Measurements from ENCODE around the gene CDHR5. TPM values are rescaled to one million over a fixed set of nuclear protein-coding genes. Genes with fewer than 3 reads are reported as not detected.

The CDHR5 gene
- total and polyA plus RNA-seq, 7 donors: 0.07 to 0.34 (median 0.20) TPM; not detected in 4

- TF ChIP-seq, protein P1, sequence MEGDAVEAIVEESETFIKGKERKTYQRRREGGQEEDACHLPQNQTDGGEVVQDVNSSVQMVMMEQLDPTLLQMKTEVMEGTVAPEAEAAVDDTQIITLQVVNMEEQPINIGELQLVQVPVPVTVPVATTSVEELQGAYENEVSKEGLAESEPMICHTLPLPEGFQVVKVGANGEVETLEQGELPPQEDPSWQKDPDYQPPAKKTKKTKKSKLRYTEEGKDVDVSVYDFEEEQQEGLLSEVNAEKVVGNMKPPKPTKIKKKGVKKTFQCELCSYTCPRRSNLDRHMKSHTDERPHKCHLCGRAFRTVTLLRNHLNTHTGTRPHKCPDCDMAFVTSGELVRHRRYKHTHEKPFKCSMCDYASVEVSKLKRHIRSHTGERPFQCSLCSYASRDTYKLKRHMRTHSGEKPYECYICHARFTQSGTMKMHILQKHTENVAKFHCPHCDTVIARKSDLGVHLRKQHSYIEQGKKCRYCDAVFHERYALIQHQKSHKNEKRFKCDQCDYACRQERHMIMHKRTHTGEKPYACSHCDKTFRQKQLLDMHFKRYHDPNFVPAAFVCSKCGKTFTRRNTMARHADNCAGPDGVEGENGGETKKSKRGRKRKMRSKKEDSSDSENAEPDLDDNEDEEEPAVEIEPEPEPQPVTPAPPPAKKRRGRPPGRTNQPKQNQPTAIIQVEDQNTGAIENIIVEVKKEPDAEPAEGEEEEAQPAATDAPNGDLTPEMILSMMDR (IDR thresholded peaks at IDR 0.05): no peak
- ATAC-seq (no peak), DNase-seq (no peak)
- Histone ChIP-seq H3K4me1 (no peaks in the 10 kb centered on the region), H3K27ac (no peak overlapping the region), H3K9me3 (no peaks in the 10 kb centered on the region), H3K36me3 (ENCODE audit: insufficient read depth in 1 of 2, low read depth in 1 of 2) (peaks cover 0 to 99% of the 10 kb centered on the region in 2 donors), H3K4me3 (no peak overlapping the region), H3K27me3 (ENCODE audit: insufficient read depth in 3 of 3, low read length in 2 of 3) (no peaks in the 10 kb centered on the region)
- WGBS, 3 donors: 89 to 93% (median 90%) methylated on average over 21 of the region's 21 CpGs
- intact Hi-C loops (cut with DNase I): no loop called here
Measured at GRCh38 chr11:593347-593746, 31.4 kb downstream of the CDHR5 start.

- no peaks in the 10 kb centered on the region for H3K9me3 ChIP-seq
- no peak overlapping the region for H3K27ac ChIP-seq
- peaks cover 0 to 99% of the 10 kb centered on the region in 2 donors for H3K36me3 ChIP-seq (ENCODE audit: insufficient read depth in 1 of 2, low read depth in 1 of 2)
- no peak overlapping the region for H3K4me3 ChIP-seq
- DNase-seq (no peak), ATAC-seq (no peak)
- TF ChIP-seq, protein P1 (IDR thresholded peaks at IDR 0.05): no peak
- intact Hi-C loops (cut with DNase I): no loop called here
- WGBS, 3 donors: 68 to 77% (median 70%) methylated on average over 10 of the region's 10 CpGs
- no peaks in the 10 kb centered on the region for H3K4me1 ChIP-seq
- H3K27me3 ChIP-seq (ENCODE audit: insufficient read depth in 3 of 3, low read length in 2 of 3): no peaks in the 10 kb centered on the region
Measured at GRCh38 chr11:592918-593317, 31.8 kb downstream of the CDHR5 start.

GRCh38 chr11:592501-592900 is 32.3 kb downstream of the CDHR5 start:
- no peaks in the 10 kb centered on the region for H3K27me3 ChIP-seq (ENCODE audit: insufficient read depth in 3 of 3, low read length in 2 of 3)
- TF ChIP-seq, protein P1 (IDR thresholded peaks at IDR 0.05): no peak
- no peaks in the 10 kb centered on the region for H3K9me3 ChIP-seq
- peaks cover 0 to 99% of the 10 kb centered on the region in 2 donors for H3K36me3 ChIP-seq (ENCODE audit: insufficient read depth in 1 of 2, low read depth in 1 of 2)
- H3K4me3 ChIP-seq: no peak overlapping the region
- no peak overlapping the region for H3K27ac ChIP-seq
- H3K4me1 ChIP-seq: no peaks in the 10 kb centered on the region
- DNase-seq: no peak
- WGBS, 3 donors: 95 to 97% (median 96%) methylated on average over 22 of the region's 22 CpGs
- intact Hi-C loops (cut with DNase I): no loop called here
- ATAC-seq: no peak

- intact Hi-C loops (cut with DNase I): no loop called here
- Histone ChIP-seq H3K27me3 (ENCODE audit: insufficient read depth in 3 of 3, low read length in 2 of 3) (no peaks in the 10 kb centered on the region), H3K27ac (no peak overlapping the region), H3K4me1 (no peaks in the 10 kb centered on the region), H3K4me3 (no peak overlapping the region), H3K9me3 (no peaks in the 10 kb centered on the region), H3K36me3 (ENCODE audit: insufficient read depth in 1 of 2, low read depth in 1 of 2) (peaks cover 0 to 100% of the 10 kb centered on the region in 2 donors)
- DNase-seq: no peak
- WGBS, 3 donors: 72 to 82% (median 82%) methylated on average over 11 of the region's 11 CpGs
- TF ChIP-seq, protein P1 (IDR thresholded peaks at IDR 0.05): no peak
- ATAC-seq: no peak
Measured at GRCh38 chr11:590997-591396, 33.8 kb downstream of the CDHR5 start.

- ATAC-seq (no peak), DNase-seq (no peak)
- intact Hi-C loops (cut with DNase I): no loop called here
- TF ChIP-seq, protein P1 (IDR thresholded peaks at IDR 0.05): no peak
- WGBS, 3 donors: 94 to 95% (median 94%) methylated on average over 26 of the region's 26 CpGs
- Histone ChIP-seq H3K4me3 (no peak overlapping the region), H3K27ac (no peak overlapping the region), H3K9me3 (no peaks in the 10 kb centered on the region), H3K4me1 (no peaks in the 10 kb centered on the region), H3K27me3 (ENCODE audit: insufficient read depth in 3 of 3, low read length in 2 of 3) (no peaks in the 10 kb centered on the region), H3K36me3 (ENCODE audit: insufficient read depth in 1 of 2, low read depth in 1 of 2) (peaks cover 0 to 95% of the 10 kb centered on the region in 2 donors)
Measured at GRCh38 chr11:589798-590197, 35.0 kb downstream of the CDHR5 start.

Measured in psoas muscle (tissue), 8 donors.